GM12872 (cell line): Measurements from ENCODE around the gene PRKCH.

Experiments
- TF ChIP-seq, protein P1 (sequence below): IDR thresholded peaks from 3 replicates; pipeline ENCODE4 v1.5.1; 2011; ENCODE audit warnings: low read depth, mild to moderate bottlenecking, low read length, moderate library complexity; ENCODE audit not compliant: insufficient read depth

Gene PRKCH

DNA sequence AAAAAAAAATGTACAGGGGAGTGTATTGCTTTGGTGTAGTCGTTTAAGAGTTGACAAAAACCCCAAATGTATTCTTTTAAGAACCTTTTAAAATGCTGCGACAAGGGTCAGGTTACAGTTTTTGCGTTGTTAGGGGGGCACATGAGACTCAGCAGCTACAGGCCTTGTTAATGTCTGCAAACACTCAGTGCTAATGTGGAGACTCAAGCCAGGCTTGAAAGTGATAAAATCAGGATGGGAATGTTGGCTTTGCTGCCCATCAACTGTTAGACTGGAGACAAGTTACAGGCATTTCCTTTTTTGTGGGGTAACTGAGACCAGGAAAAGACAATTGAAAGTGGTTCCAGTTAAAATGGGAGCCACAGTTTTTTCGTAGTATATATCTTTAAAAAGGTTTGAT, 84.8 kb downstream of the PRKCH start:
- TF ChIP-seq, protein P1, sequence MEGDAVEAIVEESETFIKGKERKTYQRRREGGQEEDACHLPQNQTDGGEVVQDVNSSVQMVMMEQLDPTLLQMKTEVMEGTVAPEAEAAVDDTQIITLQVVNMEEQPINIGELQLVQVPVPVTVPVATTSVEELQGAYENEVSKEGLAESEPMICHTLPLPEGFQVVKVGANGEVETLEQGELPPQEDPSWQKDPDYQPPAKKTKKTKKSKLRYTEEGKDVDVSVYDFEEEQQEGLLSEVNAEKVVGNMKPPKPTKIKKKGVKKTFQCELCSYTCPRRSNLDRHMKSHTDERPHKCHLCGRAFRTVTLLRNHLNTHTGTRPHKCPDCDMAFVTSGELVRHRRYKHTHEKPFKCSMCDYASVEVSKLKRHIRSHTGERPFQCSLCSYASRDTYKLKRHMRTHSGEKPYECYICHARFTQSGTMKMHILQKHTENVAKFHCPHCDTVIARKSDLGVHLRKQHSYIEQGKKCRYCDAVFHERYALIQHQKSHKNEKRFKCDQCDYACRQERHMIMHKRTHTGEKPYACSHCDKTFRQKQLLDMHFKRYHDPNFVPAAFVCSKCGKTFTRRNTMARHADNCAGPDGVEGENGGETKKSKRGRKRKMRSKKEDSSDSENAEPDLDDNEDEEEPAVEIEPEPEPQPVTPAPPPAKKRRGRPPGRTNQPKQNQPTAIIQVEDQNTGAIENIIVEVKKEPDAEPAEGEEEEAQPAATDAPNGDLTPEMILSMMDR = no peak

DNA sequence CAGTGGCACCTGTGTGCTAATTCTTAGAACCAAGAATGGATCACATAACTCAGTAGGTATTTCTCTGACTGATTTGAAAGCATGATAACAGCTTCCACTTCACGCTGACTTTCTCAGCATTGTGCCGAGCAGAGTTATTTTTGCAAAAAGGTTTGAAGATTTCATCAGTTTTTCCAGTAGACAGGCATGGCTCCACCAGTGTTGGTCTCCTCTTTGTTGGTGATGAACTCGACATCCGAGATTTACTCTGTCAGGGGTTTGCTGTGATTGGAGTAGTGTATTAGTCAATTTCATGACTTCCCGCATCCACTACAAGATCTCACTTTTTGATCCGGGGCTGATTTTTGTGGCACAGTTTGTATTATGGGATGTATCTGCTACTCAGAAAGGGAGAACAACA, 85.3 kb downstream of the PRKCH start:
- TF ChIP-seq, protein P1 = no peak

DNA sequence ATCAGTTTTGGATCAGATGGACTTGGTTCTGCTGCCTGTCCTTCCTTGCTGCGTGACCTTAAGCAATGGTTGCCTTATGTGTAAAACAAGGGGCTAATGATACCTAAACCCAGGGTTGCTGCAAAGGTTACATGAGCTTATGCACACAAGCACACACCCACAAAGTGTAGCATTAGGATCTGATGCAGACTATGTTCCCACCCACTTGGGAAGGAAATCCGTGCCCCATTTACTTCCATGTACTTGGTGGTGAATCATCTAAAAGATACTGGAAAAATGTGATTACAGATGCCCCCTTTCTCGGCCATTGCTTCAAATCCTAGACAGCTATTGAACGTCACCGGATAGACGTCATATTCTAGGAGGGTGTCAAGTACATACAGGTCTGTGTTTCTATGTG, 87.1 kb downstream of the PRKCH start:
- TF ChIP-seq, protein P1 = no peak

DNA sequence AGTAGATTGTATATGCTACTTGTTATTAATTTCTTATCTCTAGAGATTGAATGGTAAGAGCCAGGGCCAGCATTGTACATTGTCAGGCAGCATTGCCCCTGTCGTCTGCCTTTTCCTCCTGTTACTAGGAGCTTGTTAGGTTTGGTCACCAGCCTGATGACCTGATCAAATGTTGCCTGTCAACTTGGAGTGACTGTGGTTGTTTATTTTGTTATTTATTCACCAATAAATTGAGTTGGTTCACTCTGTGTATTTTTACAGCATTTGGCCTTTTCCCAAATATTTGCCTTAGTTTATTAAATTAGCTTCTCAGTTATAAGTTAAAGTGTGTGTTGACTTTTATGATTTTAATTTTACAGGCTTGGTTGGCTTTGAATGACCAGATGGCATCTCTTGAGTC, 88.4 kb downstream of the PRKCH start:
- TF ChIP-seq, protein P1 = no peak

DNA sequence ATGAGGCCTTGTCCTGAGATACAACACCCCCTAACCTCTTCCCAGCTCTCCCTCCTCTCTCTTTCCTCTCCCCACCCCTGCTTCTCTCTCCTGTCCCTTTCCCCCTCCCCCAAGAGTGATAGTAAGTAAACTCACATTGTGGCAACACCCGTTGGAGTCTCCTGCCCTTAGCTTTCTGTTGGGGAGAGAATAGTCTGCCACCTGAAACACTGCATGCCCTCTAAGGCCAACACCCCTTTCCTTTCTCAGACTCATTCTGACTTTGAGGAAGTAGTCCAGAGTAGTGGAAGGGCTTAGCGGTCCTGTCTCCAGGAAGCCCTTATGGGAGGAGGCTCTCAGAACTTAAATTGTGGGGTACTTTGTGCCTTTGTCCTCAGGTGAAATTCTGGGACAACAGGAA, 95.2 kb downstream of the PRKCH start:
- TF ChIP-seq, protein P1 = no peak

DNA sequence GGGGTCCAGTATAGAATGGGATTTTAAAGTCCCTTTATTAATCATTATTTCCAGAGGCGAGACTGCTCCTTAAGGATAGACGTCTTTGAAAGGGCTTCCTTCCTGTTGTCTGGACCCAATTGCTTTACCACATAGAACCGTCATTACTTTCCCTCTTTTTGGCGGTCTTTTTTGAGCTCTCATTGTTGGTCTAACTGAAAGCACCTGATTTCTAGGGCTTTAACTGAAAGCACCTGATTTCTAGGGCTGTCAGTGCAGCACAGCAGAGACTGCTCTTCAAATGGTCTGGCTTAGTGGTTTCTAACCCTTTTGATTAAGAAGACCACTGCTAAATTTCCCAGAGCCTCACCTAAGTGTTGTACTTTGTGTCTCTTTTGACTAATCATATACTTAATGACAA, 95.8 kb downstream of the PRKCH start:
- TF ChIP-seq, protein P1 = no peak

DNA sequence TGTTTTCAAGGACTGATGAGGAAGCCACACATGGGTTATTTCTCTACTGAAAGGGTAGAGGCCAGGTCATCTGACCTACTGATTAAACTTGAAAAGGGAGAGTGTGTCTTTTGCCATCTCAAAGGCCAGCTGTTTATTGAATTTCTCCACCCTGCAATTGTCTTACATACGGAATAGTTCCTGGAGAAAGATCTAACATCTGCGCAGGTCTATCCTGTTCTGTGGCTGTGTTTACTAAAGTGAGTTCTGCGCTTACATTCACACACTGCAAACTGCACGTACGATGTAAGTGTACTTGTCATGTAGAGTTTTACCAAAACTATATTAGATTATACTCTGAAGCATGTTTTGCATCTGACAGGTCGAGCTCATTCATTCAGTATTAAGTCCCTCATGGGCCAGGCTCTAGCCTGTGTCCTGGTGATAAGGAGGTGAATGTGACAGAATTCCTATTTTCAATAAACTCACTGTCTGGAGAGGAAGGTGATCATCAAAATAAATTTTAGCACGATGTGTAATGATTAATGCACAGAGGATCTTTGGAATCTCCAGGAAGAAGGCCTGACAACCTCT, 96.6 kb downstream of the PRKCH start:
- TF ChIP-seq, protein P1 = no peak
